ENCODE results near the gene TTLL9. TPM values are rescaled to one million over a fixed set of nuclear protein-coding genes. Genes with fewer than 3 reads are reported as not detected.
A peak's percentile ranks its signal among the peaks of the same experiment; 100 is the strongest.

TTLL9 gene
- total and polyA plus RNA-seq, 10 of the 15 experiments (the other 5 are each of a cell fraction or from before 2014, with no cell fraction given), result 0.03 to 0.77 (median 0.11) TPM; not detected in 2

DNA sequence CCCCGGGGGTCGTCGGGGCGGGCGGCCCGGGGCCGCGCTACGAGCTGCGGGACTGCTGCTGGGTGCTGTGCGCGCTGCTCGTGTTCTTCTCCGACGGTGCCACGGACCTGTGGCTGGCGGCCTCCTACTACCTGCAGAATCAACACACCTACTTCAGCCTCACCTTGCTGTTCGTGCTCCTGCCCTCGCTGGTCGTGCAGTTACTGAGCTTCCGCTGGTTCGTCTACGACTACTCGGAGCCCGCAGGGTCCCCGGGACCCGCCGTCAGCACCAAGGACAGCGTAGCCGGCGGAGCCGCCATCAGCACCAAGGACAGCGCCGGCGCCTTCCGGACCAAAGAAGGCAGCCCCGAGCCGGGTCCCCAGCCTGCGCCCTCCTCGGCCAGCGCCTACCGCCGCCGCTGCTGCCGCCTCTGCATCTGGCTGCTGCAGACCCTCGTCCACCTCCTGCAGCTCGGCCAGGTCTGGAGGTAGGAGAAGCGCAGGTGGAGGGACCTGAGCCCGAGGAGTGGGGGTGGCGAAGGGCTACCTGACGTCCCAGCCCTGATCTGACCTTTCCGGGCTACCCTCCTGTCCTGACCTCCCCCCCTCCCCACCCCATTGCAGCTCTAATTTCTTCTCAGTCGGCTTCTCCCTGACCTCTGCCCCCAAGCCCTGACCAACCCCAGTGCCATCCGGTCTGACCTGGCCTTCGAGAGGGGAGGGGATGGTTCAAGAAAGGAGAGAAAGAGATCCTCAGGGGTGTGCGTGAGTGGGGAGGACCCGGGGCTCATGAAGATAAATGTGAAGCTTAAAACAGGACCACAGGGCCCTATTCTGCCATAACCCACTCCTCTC lies 98.1 kb downstream of the TTLL9 start (continued):
- peak; percentile 55; the same call in 1 of the 2 replicates for TF ChIP-seq RB1 (IDR thresholded peaks at IDR 0.05; ENCODE audit: borderline replicate concordance)
- TF ChIP-seq PBX3 (IDR thresholded peaks at IDR 0.05; ENCODE audit: insufficient replicate concordance, low read depth, low read length), result peak; percentile 7
- TF ChIP-seq, protein P1, sequence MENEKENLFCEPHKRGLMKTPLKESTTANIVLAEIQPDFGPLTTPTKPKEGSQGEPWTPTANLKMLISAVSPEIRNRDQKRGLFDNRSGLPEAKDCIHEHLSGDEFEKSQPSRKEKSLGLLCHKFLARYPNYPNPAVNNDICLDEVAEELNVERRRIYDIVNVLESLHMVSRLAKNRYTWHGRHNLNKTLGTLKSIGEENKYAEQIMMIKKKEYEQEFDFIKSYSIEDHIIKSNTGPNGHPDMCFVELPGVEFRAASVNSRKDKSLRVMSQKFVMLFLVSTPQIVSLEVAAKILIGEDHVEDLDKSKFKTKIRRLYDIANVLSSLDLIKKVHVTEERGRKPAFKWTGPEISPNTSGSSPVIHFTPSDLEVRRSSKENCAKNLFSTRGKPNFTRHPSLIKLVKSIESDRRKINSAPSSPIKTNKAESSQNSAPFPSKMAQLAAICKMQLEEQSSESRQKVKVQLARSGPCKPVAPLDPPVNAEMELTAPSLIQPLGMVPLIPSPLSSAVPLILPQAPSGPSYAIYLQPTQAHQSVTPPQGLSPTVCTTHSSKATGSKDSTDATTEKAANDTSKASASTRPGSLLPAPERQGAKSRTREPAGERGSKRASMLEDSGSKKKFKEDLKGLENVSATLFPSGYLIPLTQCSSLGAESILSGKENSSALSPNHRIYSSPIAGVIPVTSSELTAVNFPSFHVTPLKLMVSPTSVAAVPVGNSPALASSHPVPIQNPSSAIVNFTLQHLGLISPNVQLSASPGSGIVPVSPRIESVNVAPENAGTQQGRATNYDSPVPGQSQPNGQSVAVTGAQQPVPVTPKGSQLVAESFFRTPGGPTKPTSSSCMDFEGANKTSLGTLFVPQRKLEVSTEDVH (IDR thresholded peaks at IDR 0.05; ENCODE audit: low read depth, partially characterized antibody), result no peak
- peak; percentile 91 for TF ChIP-seq YY1 (IDR thresholded peaks at IDR 0.05; ENCODE audit: low read depth, low read length)
- TF ChIP-seq NRF1 (conservative IDR thresholded peaks at IDR 0.05; ENCODE audit: low read depth, low read length), result no peak
- peak; percentile 100 for TF ChIP-seq REST (IDR thresholded peaks at IDR 0.05; ENCODE audit: low read depth, low read length)
- TF ChIP-seq RUNX3 (IDR thresholded peaks at IDR 0.05; ENCODE audit: low read length), result 0 out of 2 replicates have a peak, but pooled peaks have one; percentile 15
- no peak for TF ChIP-seq FOXK2 (IDR thresholded peaks at IDR 0.05)
- no peak for TF ChIP-seq SUZ12 (IDR thresholded peaks at IDR 0.05; ENCODE audit: unreplicated experiment)
- TF ChIP-seq, protein P2, sequence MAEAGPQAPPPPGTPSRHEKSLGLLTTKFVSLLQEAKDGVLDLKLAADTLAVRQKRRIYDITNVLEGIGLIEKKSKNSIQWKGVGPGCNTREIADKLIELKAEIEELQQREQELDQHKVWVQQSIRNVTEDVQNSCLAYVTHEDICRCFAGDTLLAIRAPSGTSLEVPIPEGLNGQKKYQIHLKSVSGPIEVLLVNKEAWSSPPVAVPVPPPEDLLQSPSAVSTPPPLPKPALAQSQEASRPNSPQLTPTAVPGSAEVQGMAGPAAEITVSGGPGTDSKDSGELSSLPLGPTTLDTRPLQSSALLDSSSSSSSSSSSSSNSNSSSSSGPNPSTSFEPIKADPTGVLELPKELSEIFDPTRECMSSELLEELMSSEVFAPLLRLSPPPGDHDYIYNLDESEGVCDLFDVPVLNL (IDR thresholded peaks at IDR 0.05; ENCODE audit: low read depth, low read length), result no peak; the same call in 1 of the 2 replicates
- TF ChIP-seq STAT1 (conservative IDR thresholded peaks at IDR 0.05), result no peak
- no peak for TF ChIP-seq MEF2A (IDR thresholded peaks at IDR 0.05; ENCODE audit: insufficient read depth, low read depth, low read length)
- TF ChIP-seq CTCF (IDR thresholded peaks at IDR 0.05 in 2 of 3, conservative IDR thresholded peaks at IDR 0.05 in 1 of 3; ENCODE audit: control insufficient read depth in 2 of 3, extremely low read depth in 1 of 3, insufficient read depth in 1 of 3, low read depth in 3 of 3, low read length in 3 of 3), result no peak
- TF ChIP-seq SMC3 (IDR thresholded peaks at IDR 0.05; ENCODE audit: borderline replicate concordance, low read length), result no peak
- no peak for TF ChIP-seq EGR1 (IDR thresholded peaks at IDR 0.05; ENCODE audit: borderline replicate concordance in 1 of 2, low read depth in 2 of 2, low read length in 2 of 2)
- TF ChIP-seq NFYA (IDR thresholded peaks at IDR 0.05; ENCODE audit: borderline replicate concordance, low read depth, low read length), result no peak
